Activated CD8-positive, alpha-beta T cell treated with anti-CD3 and anti-CD28 coated beads for 36 hours (primary cell): Measurements from ENCODE around the gene ARR3. TPM values are rescaled to one million over a fixed set of nuclear protein-coding genes. Genes with fewer than 3 reads are reported as not detected.

Source experiments
- ATAC-seq: fragments of 200-7000 bp; cut with Tn5 transposase; one replicate; pipeline ENCODE4 v1.10.0; 2021; ENCODE audit warnings: mild to moderate bottlenecking, moderate library complexity
- CTCF ChIA-PET: fragments of 350-600 bp; sonication (Branson Sonifier 250); formaldehyde crosslinking; loops from one replicate; lab custom pipeline; 2021; ENCODE audit warnings: antibody characterized with exemption; lab: Charles Lee
- POLR2A ChIA-PET: fragments of 350-600 bp; sonication (Branson Sonifier 250); formaldehyde crosslinking; loops from one replicate; lab custom pipeline; 2021; ENCODE audit warnings: antibody characterized with exemption; lab: Charles Lee
- DNase-seq: peaks from one replicate; pipeline ENCODE4 v3.0.0-alpha.2; 2020
- H3K27ac Mint-ChIP-seq: one replicate; pipeline ENCODE4 v1.8.0; 2021; ENCODE audit warnings: mild to moderate bottlenecking, mixed read lengths
- H3K27me3 Mint-ChIP-seq: one replicate; pipeline ENCODE4 v1.8.0; 2021; ENCODE audit warnings: mixed read lengths
- H3K36me3 Mint-ChIP-seq: one replicate; pipeline ENCODE4 v1.8.0; 2021; ENCODE audit warnings: low read depth, mixed read lengths
- H3K4me1 Mint-ChIP-seq: one replicate; pipeline ENCODE4 v1.8.0; 2021; ENCODE audit warnings: low read depth, mixed read lengths
- H3K4me3 Mint-ChIP-seq: one replicate; pipeline ENCODE4 v1.8.0; 2021; ENCODE audit warnings: mild to moderate bottlenecking, moderate library complexity, mixed read lengths
- H3K9me3 Mint-ChIP-seq: one replicate; pipeline ENCODE4 v1.8.0; 2021; ENCODE audit warnings: mixed read lengths
- CTCF ChIP-seq: fragments of 200-600 bp; IDR thresholded peaks from one replicate; pipeline ENCODE4 v1.8.0; 2022; ENCODE audit warnings: antibody characterized with exemption, mild to moderate bottlenecking
- intact Hi-C: fragments of 100-400 bp; cut with micrococcal nuclease; formaldehyde crosslinking; loops from one replicate; pipeline ENCODE4 v1.10.0; 2022
- total RNA-seq, 2 experiments: library from RNA; stranded (reverse); gene quantifications; one replicate each; pipeline ENCODE4 v1.2.3, GENCODE V29; 2021

Gene ARR3
- total RNA-seq, 2 experiments from 2014 or later, result not detected

GRCh38 chrX:70252491-70252890 lies 15.6 kb upstream of the ARR3 start:
- ChIA-PET CTCF (no interaction called here), POLR2A (no interaction called here)
- no peaks in the 10 kb centered on the region for H3K27me3 Mint-ChIP-seq
- H3K9me3 Mint-ChIP-seq, result no peaks in the 10 kb centered on the region
- no peak for ATAC-seq
- no peaks in the 10 kb centered on the region for H3K36me3 Mint-ChIP-seq
- intact Hi-C loops, result no loop called here
- peaks cover 22% of the 10 kb centered on the region for H3K4me1 Mint-ChIP-seq
- TF ChIP-seq CTCF, result no peak
- no peak overlapping the region for H3K4me3 Mint-ChIP-seq
- H3K27ac Mint-ChIP-seq, result no peak overlapping the region
- no peak for DNase-seq

- H3K27ac Mint-ChIP-seq, result peak overlapping the region; percentile 86
- peak; percentile 80 for ATAC-seq
- H3K4me3 Mint-ChIP-seq, result no peak overlapping the region
- no peak for DNase-seq
- intact Hi-C loops, result no loop called here
- H3K36me3 Mint-ChIP-seq, result no peaks in the 10 kb centered on the region
- H3K27me3 Mint-ChIP-seq, result no peaks in the 10 kb centered on the region
- H3K4me1 Mint-ChIP-seq, result peaks cover 22% of the 10 kb centered on the region
- POLR2A ChIA-PET, result no interaction called here
- TF ChIP-seq CTCF, result no peak
- no peaks in the 10 kb centered on the region for H3K9me3 Mint-ChIP-seq
- CTCF ChIA-PET, result interaction anchor here (1.4 kb wide), 1 partner anchor 9 kb away, joined by 5 read pairs; no protein-coding TSS in a partner anchor
Measured at GRCh38 chrX:70253377-70254062, 14.6 kb upstream of the ARR3 start.

- ATAC-seq (peak; percentile 42), DNase-seq (no peak)
- H3K4me1 Mint-ChIP-seq, result peaks cover 22% of the 10 kb centered on the region
- no peaks in the 10 kb centered on the region for H3K9me3 Mint-ChIP-seq
- H3K27ac Mint-ChIP-seq, result peak overlapping the region; percentile 86
- H3K4me3 Mint-ChIP-seq, result no peak overlapping the region
- TF ChIP-seq CTCF, result no peak
- CTCF ChIA-PET, result interaction anchor here (1.4 kb wide), 1 partner anchor 9 kb away, joined by 5 read pairs; no protein-coding TSS in a partner anchor
- POLR2A ChIA-PET, result no interaction called here
- H3K27me3 Mint-ChIP-seq, result no peaks in the 10 kb centered on the region
- intact Hi-C loops, result no loop called here
- H3K36me3 Mint-ChIP-seq, result no peaks in the 10 kb centered on the region
Measured at GRCh38 chrX:70254063-70254400, 14.1 kb upstream of the ARR3 start.

- intact Hi-C loops, result no loop called here
- TF ChIP-seq CTCF, result no peak
- POLR2A ChIA-PET, result no interaction called here
Measured at GRCh38 chrX:70254909-70255308, 13.2 kb upstream of the ARR3 start.

GRCh38 chrX:70255452-70255851 lies 12.7 kb upstream of the ARR3 start:
- Mint-ChIP-seq H3K27ac (no peak overlapping the region), H3K27me3 (no peaks in the 10 kb centered on the region), H3K9me3 (no peaks in the 10 kb centered on the region), H3K4me1 (peaks cover 22% of the 10 kb centered on the region), H3K36me3 (no peaks in the 10 kb centered on the region), H3K4me3 (no peak overlapping the region)
- DNase-seq (no peak), ATAC-seq (no peak)
- CTCF ChIA-PET, result no interaction called here
- POLR2A ChIA-PET, result no interaction called here
- intact Hi-C loops, result no loop called here
- no peak for TF ChIP-seq CTCF

More at GRCh38 chrX:70254909-70255308, 13.2 kb upstream of the ARR3 start:
- CTCF ChIA-PET, result no interaction called here
- no peak for DNase-seq
- H3K27me3 Mint-ChIP-seq, result no peaks in the 10 kb centered on the region
- peaks cover 22% of the 10 kb centered on the region for H3K4me1 Mint-ChIP-seq
- H3K36me3 Mint-ChIP-seq, result no peaks in the 10 kb centered on the region
- H3K4me3 Mint-ChIP-seq, result no peak overlapping the region
- H3K27ac Mint-ChIP-seq, result peak overlapping the region; percentile 18
- no peak for ATAC-seq
- no peaks in the 10 kb centered on the region for H3K9me3 Mint-ChIP-seq
